Adrenal gland (tissue), 12 donors: ENCODE data around the gene CD81. TPM values are rescaled to one million over a fixed set of nuclear protein-coding genes. Genes with fewer than 3 reads are reported as not detected.

Experiments used
- DNase-seq, 7 donors: peaks; one replicate each; pipeline ENCODE4 v3.0.0-alpha.2; 2019 to 2020
- H3K27ac ChIP-seq, 5 donors: fragments of 200-600 bp; sonication (generic) in 4 of 5; 1 replicate in 3 of 5; 2 replicates in 2 of 5; pipeline versions ENCODE4 v1.5.1 to v1.8.0; 2016 to 2020; ENCODE audit warnings: mild to moderate bottlenecking in 1 of 5
- H3K27me3 ChIP-seq: fragments of 200-600 bp; 2 replicates; pipeline ENCODE4 v1.8.0; 2021
- H3K36me3 ChIP-seq, 2 donors: fragments of 200-600 bp; replicated peaks in 1 of 2; 1 replicate in 1 of 2; 2 replicates in 1 of 2; pipeline versions ENCODE4 v1.5.1 to v1.8.0; 2018 to 2022
- H3K4me1 ChIP-seq, 2 donors: fragments of 200-600 bp; replicated peaks in 1 of 2; 1 replicate in 1 of 2; 2 replicates in 1 of 2; pipeline versions ENCODE4 v1.5.1 to v1.8.0; 2018 to 2021
- H3K4me3 ChIP-seq, 4 donors: fragments of 200-600 bp; sonication (generic) in 3 of 4; one replicate each; pipeline ENCODE4 v1.5.1; 2016 to 2018
- H3K9me3 ChIP-seq, 3 donors: fragments of 200-600 bp; sonication (generic) in 1 of 3; replicated peaks in 1 of 3; 1 replicate in 2 of 3; 2 replicates in 1 of 3; pipeline versions ENCODE4 v1.5.1 to v1.8.0; 2016 to 2021
- POLR2A ChIP-seq, 2 donors: fragments of 450-650 bp; IDR thresholded peaks; one replicate each; pipeline ENCODE4 v1.6.1; 2017; ENCODE audit warnings: antibody characterized with exemption in 2 of 2, mild to moderate bottlenecking in 2 of 2, moderate library complexity in 1 of 2
- WGBS, 4 donors: extraction: QIAGEN DNeasy Blood & Tissue Kit in 2 of 4; methylation state at CpG; one replicate each; pipeline versions ENCODE4 v1.1.5 to v1.1.7; 2013 to 2017; 5-methylcytosine and 5-hydroxymethylcytosine counted together
- intact Hi-C, 2 donors: fragments of 100-400 bp; cut with DNase I; formaldehyde crosslinking; loops; one replicate each; pipeline versions ENCODE4 v1.14.1 to v1.15.0; 2022 to 2023
- polyA plus RNA-seq, 3 donors: library from polyadenylated mRNA; stranded (reverse); fragments of 200-250 nt in 2 of 3; fragments of 350-450 nt in 1 of 3; fragmentation: Illumina TruSeq in 1 of 3; extraction: RNeasy Lipid Tissue Mini Kit (QIAGEN cat#74804) in 1 of 3; gene quantifications; one replicate each; pipeline ENCODE4 v1.2.3, GENCODE V29; 2013 to 2014
- total RNA-seq, 9 donors: library from RNA; depleted of rRNA in 4 of 9; stranded (reverse); fragments of >200 nt in 4 of 9; fragments of 120-200 nt in 1 of 9; fragmentation: NEBNext Ultra II Directional in 1 of 9; extraction: Animal tissue kit (Norgen Biotek cat#: 25700) in 1 of 9; gene quantifications; one replicate each; pipeline versions ENCODE4 v1.1.0 to v1.2.4, GENCODE V29; 2013 to 2023
- TF ChIP-seq, protein P1 (sequence below), 6 experiments: fragments of 450-650 bp in 4 of 6; fragments of 200-600 bp in 2 of 6; sonication (generic) in 1 of 6; IDR thresholded peaks; 1 replicate in 5 of 6; 2 replicates in 1 of 6; pipeline versions ENCODE4 v1.5.1 to v1.8.0; 2016 to 2021; ENCODE audit warnings: antibody characterized with exemption in 6 of 6, mild to moderate bottlenecking in 2 of 6, moderate library complexity in 1 of 6
- donor health status: healthy with polysubstance abuse.
- donor health status: Bipolar disorder and iron deficiency.
- donor health status: DM: yes; HTN: yes; CAD: no.
- donor health status: DM: no; HTN: no; CAD: no.
- donor health status: DM: no; HTN: no; CAD: no.
- donor health status: DM: yes; HTN: yes; CAD: no.

The CD81 gene
- total and polyA plus RNA-seq, 12 donors = 40.9 to 444 (median 275) TPM

DNA sequence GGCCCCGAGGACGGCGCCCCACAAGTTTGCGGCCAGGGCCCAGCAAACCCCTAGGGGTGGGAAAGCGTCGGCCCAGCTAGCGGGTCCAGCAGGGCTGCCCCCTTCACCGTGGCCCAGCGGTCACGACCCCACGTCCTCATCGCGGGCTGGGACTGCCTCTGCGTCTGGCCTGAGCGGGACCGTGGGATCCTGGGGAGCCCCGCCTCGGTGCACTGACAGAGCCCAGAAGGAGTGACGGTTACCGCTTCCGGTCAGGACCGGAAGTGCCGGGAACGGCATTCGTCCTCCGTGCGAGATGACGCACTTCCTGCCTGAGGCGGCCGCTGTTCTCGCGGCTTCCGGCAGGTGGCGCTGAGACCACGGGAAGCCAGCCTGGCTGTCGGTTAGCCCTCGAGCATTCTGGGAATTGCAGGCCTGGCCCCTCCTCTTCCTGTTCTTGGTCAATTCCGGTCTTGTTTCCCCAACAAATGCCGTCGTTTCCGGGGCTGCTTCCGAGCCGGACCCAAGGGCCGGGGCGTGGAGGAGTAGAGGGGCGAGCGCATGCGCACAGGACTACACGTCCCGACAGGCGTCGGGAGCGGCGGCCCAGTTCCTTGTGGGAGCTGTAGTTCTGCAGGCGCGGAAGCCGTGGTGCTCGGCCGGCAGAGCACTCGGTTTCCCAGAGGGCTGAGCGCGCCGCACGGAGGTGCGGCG is 23.1 kb downstream of the CD81 start, which contains the start of gene TSSC4:
TSSC4 (plus strand) TSS at position 682 of the 693 bp plus-strand sequence. CDS start 1,884 bp downstream, outside the sequence.
- peak within 1 kb of the TSS; percentile 80 to 99 (median 89) for H3K4me3 ChIP-seq
- DNase-seq = peak; percentile 99 to 100 (median 100)
- peak; percentile 91 to 97 for TF ChIP-seq POLR2A (IDR thresholded peaks at IDR 0.05)
- TF ChIP-seq, protein P1, sequence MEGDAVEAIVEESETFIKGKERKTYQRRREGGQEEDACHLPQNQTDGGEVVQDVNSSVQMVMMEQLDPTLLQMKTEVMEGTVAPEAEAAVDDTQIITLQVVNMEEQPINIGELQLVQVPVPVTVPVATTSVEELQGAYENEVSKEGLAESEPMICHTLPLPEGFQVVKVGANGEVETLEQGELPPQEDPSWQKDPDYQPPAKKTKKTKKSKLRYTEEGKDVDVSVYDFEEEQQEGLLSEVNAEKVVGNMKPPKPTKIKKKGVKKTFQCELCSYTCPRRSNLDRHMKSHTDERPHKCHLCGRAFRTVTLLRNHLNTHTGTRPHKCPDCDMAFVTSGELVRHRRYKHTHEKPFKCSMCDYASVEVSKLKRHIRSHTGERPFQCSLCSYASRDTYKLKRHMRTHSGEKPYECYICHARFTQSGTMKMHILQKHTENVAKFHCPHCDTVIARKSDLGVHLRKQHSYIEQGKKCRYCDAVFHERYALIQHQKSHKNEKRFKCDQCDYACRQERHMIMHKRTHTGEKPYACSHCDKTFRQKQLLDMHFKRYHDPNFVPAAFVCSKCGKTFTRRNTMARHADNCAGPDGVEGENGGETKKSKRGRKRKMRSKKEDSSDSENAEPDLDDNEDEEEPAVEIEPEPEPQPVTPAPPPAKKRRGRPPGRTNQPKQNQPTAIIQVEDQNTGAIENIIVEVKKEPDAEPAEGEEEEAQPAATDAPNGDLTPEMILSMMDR (IDR thresholded peaks at IDR 0.05) = peak; percentile 53 to 97 (median 95)
- no peaks in the 10 kb centered on the region for H3K9me3 ChIP-seq
- no peaks in the 10 kb centered on the region for H3K27me3 ChIP-seq
- H3K4me1 ChIP-seq = peaks cover 19 to 22% of the 10 kb centered on the region in 2 donors
- 0 to 1% (median 0%) methylated on average over 16 to 66 of the region's 66 CpGs; no CpG with 5 or more reads in 1 of the 4 donors for WGBS, 4 donors
- peaks cover 0 to 56% of the 10 kb centered on the region in 2 donors for H3K36me3 ChIP-seq
- peak within 1 kb of the TSS; percentile 91 to 100 (median 98) for H3K27ac ChIP-seq
- intact Hi-C loops = no loop called here

DNA sequence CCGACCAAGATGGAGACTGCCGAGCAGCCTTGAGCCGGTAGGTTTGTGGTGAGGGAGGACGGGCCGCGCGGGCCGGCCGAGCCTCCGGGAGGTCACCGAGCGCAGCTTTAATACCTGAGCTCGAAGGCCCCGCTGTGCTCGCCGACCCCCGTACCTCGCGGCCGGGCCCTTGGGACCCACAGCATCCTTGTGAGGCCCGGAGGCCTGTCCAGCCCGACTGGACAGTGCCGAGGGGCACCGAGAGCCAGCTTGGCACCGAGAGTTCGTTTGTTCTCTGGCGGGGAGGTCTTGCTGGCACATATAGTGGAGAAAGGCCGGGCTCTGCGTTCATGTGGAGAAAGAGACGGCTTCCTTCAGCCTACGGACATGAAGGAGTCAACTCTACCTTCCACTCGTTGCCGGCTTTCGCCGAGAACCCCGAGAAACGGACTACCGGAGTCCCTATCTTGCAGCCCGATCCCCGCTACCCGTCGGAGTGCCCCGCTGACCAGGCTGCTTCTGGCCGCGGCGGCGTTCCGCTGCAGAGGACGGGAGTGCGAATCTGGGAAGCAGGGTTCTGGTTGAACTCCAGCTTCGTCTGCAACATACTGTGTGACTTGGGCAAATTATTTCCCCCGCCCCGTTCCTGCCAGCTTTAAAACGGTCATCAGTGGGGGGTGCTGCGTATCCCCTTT is 23.8 kb downstream of the CD81 start:
- intact Hi-C loops = no loop called here
- peaks cover 0 to 50% of the 10 kb centered on the region in 2 donors for H3K36me3 ChIP-seq
- DNase-seq = peak in 1 of 7 donors; percentile 74
- 0 to 1% (median 0%) methylated on average over 17 to 55 of the region's 55 CpGs for WGBS, 4 donors
- peaks cover 19 to 22% of the 10 kb centered on the region in 2 donors for H3K4me1 ChIP-seq
- peak overlapping the region; percentile 72 to 100 (median 83) for H3K27ac ChIP-seq
- TF ChIP-seq, protein P1 (IDR thresholded peaks at IDR 0.05) = no peak
- peak; percentile 21 to 55 for TF ChIP-seq POLR2A (IDR thresholded peaks at IDR 0.05)
- no peaks in the 10 kb centered on the region for H3K27me3 ChIP-seq
- peak overlapping the region; percentile 37 to 99 (median 87) for H3K4me3 ChIP-seq
- no peaks in the 10 kb centered on the region for H3K9me3 ChIP-seq

DNA sequence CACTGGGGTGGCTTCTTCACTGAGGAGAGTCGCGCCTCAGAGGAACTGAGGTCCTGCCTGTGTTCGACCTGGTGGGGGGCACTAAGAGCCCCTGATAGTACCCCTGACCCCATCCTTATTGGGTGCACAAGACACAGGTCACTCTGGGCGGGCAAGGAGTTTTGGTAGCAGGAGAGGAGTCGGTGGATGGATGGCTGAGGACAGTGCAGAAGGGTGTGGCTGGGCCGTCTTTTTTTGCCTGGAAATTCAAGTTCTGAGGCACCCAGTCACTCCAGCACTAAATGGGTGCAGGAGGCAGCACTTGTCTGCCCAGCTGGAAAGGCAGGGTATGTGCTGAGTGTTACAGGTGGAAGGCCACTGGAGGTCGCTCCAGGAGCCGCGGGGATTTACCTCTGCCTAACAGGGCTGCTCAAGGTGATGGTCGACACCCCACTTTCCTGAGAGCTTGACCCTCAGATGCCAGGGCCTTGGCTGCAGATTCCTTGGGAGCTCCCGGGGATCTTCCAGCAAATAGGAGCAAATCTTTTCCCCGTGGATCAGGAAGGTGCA is 24.4 kb downstream of the CD81 start:
- Histone ChIP-seq H3K9me3 (no peaks in the 10 kb centered on the region), H3K4me3 (peak overlapping the region; percentile 37 to 99 (median 87)), H3K36me3 (peaks cover 0 to 43% of the 10 kb centered on the region in 2 donors), H3K27ac (peak overlapping the region in 3 of 5 donors; percentile 80 to 100 (median 89)), H3K4me1 (peaks cover 19 to 22% of the 10 kb centered on the region in 2 donors), H3K27me3 (no peaks in the 10 kb centered on the region)
- intact Hi-C loops = no loop called here
- 17 to 34% (median 28%) methylated on average over 7 to 12 of the region's 12 CpGs for WGBS, 4 donors
- DNase-seq = no peak
- TF ChIP-seq, protein P1 (IDR thresholded peaks at IDR 0.05) = no peak
- no peak for TF ChIP-seq POLR2A (IDR thresholded peaks at IDR 0.05)

DNA sequence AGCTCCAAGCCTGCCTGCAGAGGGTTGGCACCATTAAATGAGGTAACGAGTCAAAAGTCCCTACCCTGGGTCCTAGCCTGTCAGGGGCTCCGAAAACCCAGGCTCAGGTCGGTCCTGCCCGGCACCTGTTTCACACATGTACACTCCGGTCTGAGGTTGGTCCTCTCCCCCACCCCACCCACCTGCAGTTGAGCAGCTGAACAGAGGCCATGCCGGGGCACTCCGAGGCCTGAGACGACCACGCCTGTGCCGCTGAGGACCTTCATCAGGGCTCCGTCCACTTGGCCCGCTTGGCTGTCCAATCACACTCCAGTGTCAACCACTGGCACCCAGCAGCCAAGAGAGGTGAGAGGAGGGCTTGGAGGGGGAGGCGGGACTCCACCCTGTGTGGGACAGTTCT is 25.0 kb downstream of the CD81 start:
- peaks cover 0 to 37% of the 10 kb centered on the region in 2 donors for H3K36me3 ChIP-seq
- H3K4me1 ChIP-seq = peaks cover 19 to 22% of the 10 kb centered on the region in 2 donors
- TF ChIP-seq, protein P1 (IDR thresholded peaks at IDR 0.05) = no peak
- TF ChIP-seq POLR2A (IDR thresholded peaks at IDR 0.05) = no peak
- no peak for DNase-seq
- no peaks in the 10 kb centered on the region for H3K27me3 ChIP-seq
- no peaks in the 10 kb centered on the region for H3K9me3 ChIP-seq
- intact Hi-C loops = no loop called here
- H3K4me3 ChIP-seq = no peak overlapping the region
- no peak overlapping the region for H3K27ac ChIP-seq
- WGBS, 4 donors = 63 to 86% (median 85%) methylated on average over 2 to 13 of the region's 13 CpGs
